ENCODE measurements around the gene CALHM5.
A peak's percentile ranks its signal among the peaks of the same experiment; 100 is the strongest.

CALHM5 gene

GRCh38 chr6:116512111-116512559 lies 696 bp downstream of the CALHM5 start:
- DNase-seq: no peak

DNA sequence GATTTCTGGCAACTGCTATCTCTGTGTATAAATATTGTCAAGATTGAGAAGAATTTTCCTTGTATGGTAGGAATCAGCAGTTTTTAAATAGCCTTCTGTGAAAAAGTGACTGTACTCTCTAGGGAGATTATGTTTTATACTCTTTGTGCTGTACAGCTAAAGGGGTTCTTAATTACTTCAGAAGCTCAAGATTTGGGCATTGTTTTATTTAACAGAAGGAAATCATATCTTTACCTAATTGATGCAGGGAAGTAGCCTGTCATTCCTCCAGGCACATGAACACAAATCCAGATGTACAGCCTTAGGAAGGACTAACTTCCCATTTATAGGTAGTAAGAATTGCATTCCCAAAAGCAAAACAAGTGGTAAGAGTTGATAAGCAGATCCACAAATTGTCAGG lies 1.3 kb downstream of the CALHM5 start:
- DNase-seq: no peak

DNA sequence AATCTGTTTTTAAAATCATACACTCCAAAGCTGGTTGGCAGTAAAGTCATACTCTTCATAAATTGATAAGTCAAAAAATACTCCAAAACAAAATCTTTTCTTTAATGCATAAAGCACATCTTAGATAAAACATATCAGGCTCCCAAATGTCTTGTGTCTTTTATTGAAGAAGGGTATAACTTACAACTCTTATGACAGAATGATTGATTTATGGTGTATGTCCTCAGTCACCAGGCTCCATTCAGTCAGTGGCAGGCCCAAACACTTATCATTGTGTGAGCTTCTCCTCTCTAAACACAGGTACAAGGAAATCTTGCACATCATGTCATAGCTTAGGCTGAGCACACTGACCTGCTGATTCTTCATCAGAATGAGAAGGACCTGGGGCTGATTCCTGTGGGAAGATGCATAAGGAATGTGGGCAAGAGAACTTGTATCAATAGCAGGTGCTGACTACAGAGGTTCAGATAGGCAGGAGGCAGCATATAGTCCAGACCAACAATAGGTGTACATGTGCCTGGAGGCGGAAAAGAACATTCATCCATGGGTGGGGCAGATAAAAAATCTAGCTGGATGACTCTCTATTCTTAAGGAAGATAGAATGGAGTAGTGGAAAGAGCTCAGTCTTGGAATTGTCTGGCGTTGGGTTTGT lies 1.9 kb downstream of the CALHM5 start:
- DNase-seq: no peak

- no peak for DNase-seq
Measured at GRCh38 chr6:116514111-116514510, 2.7 kb downstream of the CALHM5 start.

- no peak for DNase-seq
Measured at GRCh38 chr6:116515141-116515540, 3.7 kb downstream of the CALHM5 start.

DNA sequence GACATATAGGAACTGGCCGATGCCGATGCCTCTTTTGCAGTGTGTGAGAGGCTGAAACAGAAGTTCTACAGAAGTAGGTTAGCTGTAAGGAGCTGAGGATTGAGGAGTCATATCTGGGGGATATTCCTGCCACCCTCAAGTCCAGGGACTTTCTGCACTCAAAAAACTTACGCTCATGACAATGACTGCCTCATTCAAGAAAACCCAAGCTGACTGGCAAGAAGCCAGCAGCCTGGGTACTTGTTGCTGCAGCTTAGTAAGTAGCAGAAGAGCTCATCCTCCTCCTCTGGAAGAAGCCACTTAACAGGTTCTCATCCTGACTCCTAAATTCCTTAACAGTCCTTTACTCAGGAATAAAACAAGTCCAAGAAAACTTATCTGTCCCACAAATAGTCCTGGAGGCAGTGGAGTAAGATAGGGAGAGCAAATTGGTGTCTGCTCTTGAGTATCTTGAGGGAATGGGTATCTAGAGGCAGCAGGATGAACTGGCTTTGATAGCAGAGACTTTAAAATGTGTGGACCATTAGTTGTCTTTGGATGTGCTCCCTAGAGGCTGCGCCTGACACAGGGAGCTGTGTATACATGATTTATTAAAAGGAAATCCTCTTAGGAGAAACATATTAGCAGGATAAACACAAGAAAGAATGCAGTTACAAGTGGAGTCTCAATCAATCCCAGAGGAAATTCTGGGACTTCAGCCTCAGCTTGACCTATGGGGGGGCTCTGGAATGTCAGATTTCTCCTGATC lies 7.4 kb downstream of the CALHM5 start:
- no peak for DNase-seq

GRCh38 chr6:116522896-116523295 lies 11.5 kb downstream of the CALHM5 start:
- DNase-seq: no peak

GRCh38 chr6:116524236-116524635 lies 12.8 kb downstream of the CALHM5 start:
- DNase-seq: no peak

GRCh38 chr6:116528133-116528532 lies 16.7 kb downstream of the CALHM5 start:
- DNase-seq: no peak

DNA sequence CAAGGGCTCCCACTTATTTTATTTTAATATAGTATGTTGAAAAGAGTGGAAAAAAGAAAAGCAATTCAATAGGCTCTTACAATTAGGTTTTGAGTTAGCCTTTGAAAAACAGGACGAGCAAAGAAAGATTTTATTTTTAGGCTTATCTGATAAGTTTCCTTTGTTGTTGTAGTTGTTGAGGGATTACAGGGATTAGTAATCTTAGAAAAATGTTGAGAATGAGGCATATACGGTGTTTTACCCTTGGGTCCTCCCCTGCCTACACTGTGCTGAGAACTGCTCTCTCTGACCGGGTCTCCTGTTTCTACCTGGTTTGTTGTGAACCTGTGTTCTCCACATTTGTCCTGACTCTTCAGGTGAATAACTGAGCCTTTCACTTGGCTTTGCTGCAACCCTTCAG lies 17.3 kb downstream of the CALHM5 start:
- no peak for DNase-seq

GRCh38 chr6:116529466-116530290 lies 18.2 kb downstream of the CALHM5 start:
- DNase-seq: no peak

DNA sequence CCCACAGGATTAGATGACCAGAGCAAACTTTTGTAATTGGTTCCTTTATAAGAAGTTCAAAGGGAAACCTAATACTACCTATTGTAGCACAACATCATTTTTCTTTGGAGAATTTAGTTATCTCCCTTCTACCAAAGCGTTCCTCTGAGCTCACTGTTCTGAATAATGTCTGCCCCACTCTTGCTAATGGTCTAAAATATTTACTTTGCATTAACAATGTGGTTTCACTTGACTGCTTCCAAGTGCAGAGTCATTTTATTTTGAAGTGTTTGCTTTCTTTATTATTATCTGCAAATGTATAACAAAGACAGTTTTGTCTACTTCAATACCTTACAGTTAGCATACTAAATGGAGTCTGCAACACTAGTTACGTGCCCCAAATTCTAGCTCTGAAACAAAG lies 19.0 kb downstream of the CALHM5 start:
- no peak for DNase-seq

DNA sequence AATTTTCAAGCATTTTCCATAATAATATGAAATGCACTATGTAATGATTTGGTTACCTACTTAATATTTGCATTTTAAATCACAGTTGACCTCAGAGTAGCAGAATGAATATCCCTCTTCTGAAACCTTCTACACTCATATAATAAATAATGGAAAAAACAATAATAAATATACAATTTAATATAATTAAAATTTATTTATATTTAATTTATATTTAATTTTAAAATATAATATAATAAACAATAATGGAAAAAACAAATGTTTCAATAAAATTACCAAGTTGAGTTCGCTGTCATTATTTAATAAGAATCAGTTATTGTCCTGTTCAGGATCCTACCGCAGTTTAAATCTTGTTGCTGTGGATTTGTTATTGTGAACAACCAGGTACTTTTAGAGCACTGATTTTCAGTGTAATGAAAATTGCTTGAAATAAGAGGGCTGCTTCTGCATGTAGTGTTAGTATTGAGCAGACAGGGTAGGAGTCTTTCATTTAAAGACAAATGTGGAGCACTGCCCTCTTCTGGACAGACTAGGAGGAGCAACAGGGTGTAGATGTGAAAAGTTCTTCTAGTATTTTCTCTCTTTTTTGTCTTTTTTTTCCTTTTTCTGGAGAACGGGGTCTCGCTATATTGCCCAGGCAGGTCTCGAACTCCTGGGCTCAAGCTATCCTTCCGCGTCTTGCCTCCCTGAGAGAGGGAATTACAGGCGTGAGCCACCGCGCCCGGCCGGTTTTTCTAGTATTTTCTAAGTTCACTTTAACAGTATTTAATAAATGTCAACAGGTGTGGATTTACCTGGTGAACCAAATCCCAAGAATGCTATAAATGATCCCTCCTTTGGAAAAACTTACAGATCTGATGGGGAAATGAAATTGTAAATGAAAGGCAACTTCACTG lies 20.5 kb downstream of the CALHM5 start:
- DNase-seq: peak; percentile 37

DNA sequence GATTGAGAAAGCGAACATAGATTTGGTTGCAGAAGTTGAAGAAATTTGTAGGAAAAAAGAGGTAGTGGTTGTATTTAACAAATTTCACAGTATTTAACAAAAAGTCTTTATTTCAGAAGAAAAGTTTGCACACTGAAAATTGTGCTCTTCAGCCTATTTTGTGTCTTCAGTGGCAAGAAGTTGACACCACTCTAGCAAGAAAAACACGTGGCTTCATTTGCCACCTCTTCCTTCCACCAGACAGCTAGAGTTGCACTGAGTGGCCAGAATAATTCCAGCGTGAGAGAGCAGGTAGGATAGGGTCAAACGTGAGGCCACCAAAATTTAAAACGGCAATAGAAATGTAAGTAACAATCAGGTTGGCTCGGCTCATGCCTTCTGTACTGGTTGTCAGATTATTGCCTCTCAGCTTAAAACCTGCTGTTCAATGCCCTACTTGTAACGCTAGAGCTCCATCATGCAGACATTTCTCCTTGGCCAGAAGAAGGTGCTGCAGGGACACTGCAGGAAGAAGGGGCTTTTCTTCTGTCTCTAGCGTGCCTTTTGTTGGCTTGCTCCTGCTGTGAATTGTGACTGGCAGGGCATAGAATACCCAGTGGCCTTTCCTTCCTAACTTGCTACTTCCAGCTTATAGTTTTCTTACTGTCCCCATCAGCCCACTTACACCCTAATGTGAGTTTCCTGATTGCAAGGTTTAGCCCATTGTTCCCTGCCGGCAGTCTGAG lies 22.0 kb downstream of the CALHM5 start:
- no peak for DNase-seq

- no peak for DNase-seq
Measured at GRCh38 chr6:116535109-116535508, 23.7 kb downstream of the CALHM5 start.

- DNase-seq: no peak
Measured at GRCh38 chr6:116536216-116536621, 24.8 kb downstream of the CALHM5 start.

- no peak for DNase-seq
Measured at GRCh38 chr6:116542426-116542825, 31.0 kb downstream of the CALHM5 start.

GRCh38 chr6:116543149-116543548 lies 31.7 kb downstream of the CALHM5 start:
- no peak for DNase-seq

GRCh38 chr6:116545651-116546050 lies 34.2 kb downstream of the CALHM5 start, which contains the start of gene TRAPPC3L:
Gene TRAPPC3L (minus strand): TSS chr6:116545684. CDS start chr6:116545514, 170 bp downstream.
- DNase-seq: no peak

DNA sequence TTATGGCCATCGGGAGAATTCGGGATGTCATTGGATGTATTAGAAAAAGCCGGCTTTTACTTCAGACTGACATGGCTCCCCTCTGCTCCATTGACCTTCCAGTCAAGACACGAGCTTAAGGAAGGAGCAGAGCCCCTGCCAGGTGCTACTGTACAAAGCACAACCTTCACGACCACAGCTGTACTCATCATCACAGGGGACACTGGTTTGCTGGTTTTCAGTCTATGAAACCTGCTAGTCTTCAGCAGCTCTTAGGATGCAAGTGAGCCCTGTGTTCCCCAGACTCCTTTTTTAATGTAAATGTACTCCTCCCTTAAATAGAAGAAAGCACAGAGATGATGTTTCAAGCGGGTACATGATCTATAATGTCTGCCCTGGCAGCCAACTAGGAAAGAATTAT lies 35.9 kb downstream of the CALHM5 start:
- no peak for DNase-seq

DNA sequence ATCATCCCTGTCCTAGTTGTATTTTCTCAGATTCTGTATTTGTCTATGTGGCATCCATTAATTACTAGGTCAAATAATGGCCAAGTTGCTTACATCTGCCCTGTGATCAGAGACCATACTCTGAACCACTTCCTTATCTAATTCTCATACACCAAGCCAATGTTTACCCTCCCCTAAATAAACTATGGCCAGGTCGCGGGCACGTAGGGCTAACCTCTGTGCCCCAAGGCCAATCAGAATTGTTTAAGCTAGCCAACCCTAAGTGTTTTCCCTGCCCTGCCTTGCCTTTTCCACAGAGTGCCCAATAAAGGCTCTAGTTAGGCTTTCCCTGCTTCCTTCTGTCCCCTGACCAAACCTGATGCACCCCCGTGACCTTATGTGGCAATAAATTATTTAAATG lies 39.4 kb downstream of the CALHM5 start:
- no peak for DNase-seq

- no peak for DNase-seq
Measured at GRCh38 chr6:116553451-116553850, 42.0 kb downstream of the CALHM5 start, which contains the start of gene CALHM4. Gene CALHM4 (plus strand): TSS chr6:116553751. CDS start chr6:116553794, 43 bp downstream.
